Endothelial cell of umbilical vein (primary cell): Measurements from ENCODE around the gene HELZ2. TPM values are rescaled to one million over a fixed set of nuclear protein-coding genes. Genes with fewer than 3 reads are reported as not detected.

ENCODE experiments used
- BruUV-seq: library from RNA; stranded (reverse); fragments of 400-500 nt; replicated peaks from 2 replicates; lab custom pipeline; 2021; lab: Mats Ljungman, UMichigan
- CTCF ChIA-PET: fragments of 300-600, 350-600 bp; sonication (Branson Sonifier 250); formaldehyde crosslinking; loops from one replicate; lab custom pipeline; 2021; ENCODE audit warnings: antibody characterized with exemption, inconsistent platforms; lab: Charles Lee
- POLR2A ChIA-PET: fragments of 300-600, 350-600 bp; sonication (Branson Sonifier 250); formaldehyde crosslinking; loops from one replicate; lab custom pipeline; 2021; ENCODE audit warnings: antibody characterized with exemption, inconsistent platforms; lab: Charles Lee
- DNase-seq: peaks from one replicate; pipeline ENCODE4 v3.0.0-alpha.2; 2011; ENCODE audit warnings: low read depth, low spot score
- FAIRE-seq: peaks from 2 replicates; lab custom pipeline; 2011; peaks lifted over from hg19 to GRCh38; lab: Jason Lieb, UNC
- H2AFZ ChIP-seq: 2 replicates; pipeline ENCODE4 v1.6.0; 2012; ENCODE audit warnings: low read depth, low read length, control low read depth, inconsistent platforms
- H3K27ac ChIP-seq: 2 replicates; pipeline ENCODE4 v1.5.1; 2011; ENCODE audit warnings: low read depth, mild to moderate bottlenecking, control low read depth, low read length, moderate library complexity; ENCODE audit not compliant: insufficient read depth
- H3K27me3 ChIP-seq, 2 experiments: 2 replicates each; pipeline versions ENCODE4 v1.6.0 to v1.6.1; 2011; ENCODE audit warnings: low read length in 2 of 2, mixed read lengths in 1 of 2; ENCODE audit not compliant: control insufficient read depth in 2 of 2, insufficient read depth in 2 of 2
- H3K36me3 ChIP-seq, 2 experiments: 2 replicates in 1 of 2; 3 replicates in 1 of 2; pipeline ENCODE4 v1.5.1; 2011; ENCODE audit warnings: low read length in 2 of 2, mild to moderate bottlenecking in 1 of 2, moderate library complexity in 1 of 2; ENCODE audit not compliant: control insufficient read depth in 2 of 2, insufficient read depth in 2 of 2; ENCODE audit errors: extremely low read depth in 1 of 2
- H3K4me1 ChIP-seq: 3 replicates; pipeline ENCODE4 v1.5.1; 2011; ENCODE audit warnings: mild to moderate bottlenecking, low read length; ENCODE audit not compliant: control insufficient read depth, insufficient read depth; ENCODE audit errors: extremely low read depth
- H3K4me2 ChIP-seq: 2 replicates; pipeline ENCODE4 v1.6.1; 2011; ENCODE audit warnings: low read length, control low read depth, mixed read lengths; ENCODE audit not compliant: insufficient read depth
- H3K4me3 ChIP-seq, 3 experiments: fragments of 200-600 bp in 1 of 3; sonication (generic), shearing (Covaris generic) in 1 of 3; replicated peaks in 1 of 3; 2 replicates each; pipeline ENCODE4 v1.5.1; 2011 to 2016; ENCODE audit warnings: control low read depth in 3 of 3, low read length in 3 of 3, mild to moderate bottlenecking in 2 of 3, inconsistent platforms in 1 of 3, low read depth in 1 of 3, moderate library complexity in 1 of 3; ENCODE audit not compliant: insufficient read depth in 1 of 3
- H3K79me2 ChIP-seq: 2 replicates; pipeline ENCODE4 v1.6.0; 2012; ENCODE audit warnings: low read length, inconsistent platforms; ENCODE audit not compliant: control insufficient read depth, insufficient read depth
- H3K9ac ChIP-seq: replicated peaks from 2 replicates; pipeline ENCODE3; 2011; ENCODE audit warnings: low read length, control low read depth; ENCODE audit not compliant: insufficient read depth; ENCODE audit errors: extremely low read depth
- H3K9me1 ChIP-seq: replicated peaks from 3 replicates; pipeline ENCODE4 v1.6.0; 2011; ENCODE audit warnings: mild to moderate bottlenecking, low read length; ENCODE audit not compliant: control insufficient read depth, insufficient read depth; ENCODE audit errors: extremely low read depth
- H3K9me3 ChIP-seq: replicated peaks from 2 replicates; pipeline ENCODE4 v1.5.1; 2012; ENCODE audit warnings: low read length, inconsistent platforms; ENCODE audit not compliant: control insufficient read depth, insufficient read depth
- H4K20me1 ChIP-seq: replicated peaks from 2 replicates; pipeline ENCODE3; 2011; ENCODE audit warnings: mild to moderate bottlenecking, low read length; ENCODE audit not compliant: control insufficient read depth, insufficient read depth; ENCODE audit errors: extremely low read depth
- EZH2 ChIP-seq: IDR thresholded peaks from 2 replicates; pipeline ENCODE4 v1.6.1; 2012; ENCODE audit warnings: borderline replicate concordance, low read depth, mild to moderate bottlenecking, moderate library complexity, low read length, inconsistent platforms; ENCODE audit not compliant: severe bottlenecking
- FOS ChIP-seq: IDR thresholded peaks from 2 replicates; pipeline ENCODE4 v1.6.1; 2011; ENCODE audit warnings: mild to moderate bottlenecking, low read length, moderate library complexity, borderline replicate concordance; ENCODE audit not compliant: insufficient read depth
- JUN ChIP-seq: IDR thresholded peaks from 2 replicates; pipeline ENCODE4 v1.6.1; 2011; ENCODE audit warnings: borderline replicate concordance, low read depth; ENCODE audit not compliant: insufficient read length, insufficient read depth
- MYC ChIP-seq: IDR thresholded peaks from one replicate; pipeline ENCODE4 v1.6.1; 2011; ENCODE audit warnings: mild to moderate bottlenecking, low read depth, low read length
- POLR2AphosphoS5 ChIP-seq: IDR thresholded peaks from 2 replicates; pipeline ENCODE4 v1.6.1; 2012; ENCODE audit warnings: low read depth, mild to moderate bottlenecking, control low read depth, low read length, moderate library complexity; ENCODE audit not compliant: insufficient read depth
- dilution Hi-C: fragments of 300-500 bp; cut with MboI; formaldehyde crosslinking; loops from one replicate; pipeline ENCODE4 v1.15.0; 2019; ENCODE audit warnings: low sequenced_read_pairs; ENCODE audit not compliant: extremely low pct_ligation_motif_present
- intact Hi-C: fragments of 100-400 bp; cut with micrococcal nuclease; formaldehyde crosslinking; loops from one replicate; pipeline ENCODE4 v1.10.0; 2022
- polyA plus RNA-seq, 4 experiments: library from polyadenylated mRNA; depleted of rRNA in 3 of 4; stranded (reverse) in 3 of 4; unstranded in 1 of 4; fragments of >200 nt; gene quantifications; 2 replicates each; pipeline versions ENCODE4 v1.2.1 to v1.2.3, GENCODE V29; 2011 to 2012; ENCODE audit warnings: missing spikeins in 1 of 4
- total RNA-seq: library from RNA; stranded (reverse); gene quantifications from 2 replicates; pipeline ENCODE4 v1.2.3, GENCODE V29; 2021
- TF ChIP-seq, protein P1 (sequence below): IDR thresholded peaks from 2 replicates; pipeline ENCODE4 v1.6.1; 2011; ENCODE audit not compliant: insufficient read depth, insufficient read length
- TF ChIP-seq, protein P2 (sequence below), 2 donors: IDR thresholded peaks; 1 replicate in 1 of 2; 2 replicates in 1 of 2; pipeline ENCODE4 v1.5.1; 2011; ENCODE audit warnings: low read length in 2 of 2, mild to moderate bottlenecking in 2 of 2, moderate library complexity in 2 of 2, control low read depth in 1 of 2, inconsistent platforms in 1 of 2, low read depth in 1 of 2; ENCODE audit not compliant: insufficient read depth in 1 of 2; ENCODE audit errors: extremely low read depth in 1 of 2

Gene HELZ2
- total and polyA plus RNA-seq, 2 donors (not counting 3 experiments of a cell fraction or from before 2014, with no cell fraction given), result 10.6 to 33.2 TPM

DNA sequence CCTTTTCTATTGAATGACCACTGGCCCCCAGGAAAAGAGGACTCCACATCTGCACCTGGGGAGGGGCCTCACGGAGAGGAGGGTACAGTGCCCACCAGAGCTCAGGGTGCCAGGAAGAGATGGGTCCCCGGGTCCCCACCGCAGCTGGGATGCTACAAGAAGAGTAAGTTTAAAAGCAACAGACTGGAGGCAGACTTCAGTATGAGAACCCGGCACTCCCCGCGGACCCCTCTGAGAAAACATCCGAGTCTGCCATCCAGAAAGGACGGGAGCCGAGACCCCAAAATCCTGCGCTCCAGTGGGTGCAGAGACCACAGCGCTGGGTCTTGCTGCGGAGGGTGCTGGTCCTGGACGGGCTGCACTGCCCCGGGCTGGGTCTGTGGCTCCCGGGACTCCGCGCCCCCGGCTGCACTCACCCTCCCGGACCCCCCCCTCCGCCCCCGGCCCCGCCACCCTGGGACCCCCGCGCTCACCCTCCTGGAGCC, 350 bp downstream of the HELZ2 start:
- no TSS peak for BruUV-seq
- H2AFZ ChIP-seq, result peak overlapping the region; percentile 88

More for the DNA sequence above, 350 bp downstream of the HELZ2 start:
- TF ChIP-seq MYC (no peak), FOS (no peak), JUN (no peak), EZH2 (no peak), POLR2AphosphoS5 (no peak)
- TF ChIP-seq, protein P1, sequence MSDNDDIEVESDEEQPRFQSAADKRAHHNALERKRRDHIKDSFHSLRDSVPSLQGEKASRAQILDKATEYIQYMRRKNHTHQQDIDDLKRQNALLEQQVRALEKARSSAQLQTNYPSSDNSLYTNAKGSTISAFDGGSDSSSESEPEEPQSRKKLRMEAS, result no peak
- TF ChIP-seq, protein P2, sequence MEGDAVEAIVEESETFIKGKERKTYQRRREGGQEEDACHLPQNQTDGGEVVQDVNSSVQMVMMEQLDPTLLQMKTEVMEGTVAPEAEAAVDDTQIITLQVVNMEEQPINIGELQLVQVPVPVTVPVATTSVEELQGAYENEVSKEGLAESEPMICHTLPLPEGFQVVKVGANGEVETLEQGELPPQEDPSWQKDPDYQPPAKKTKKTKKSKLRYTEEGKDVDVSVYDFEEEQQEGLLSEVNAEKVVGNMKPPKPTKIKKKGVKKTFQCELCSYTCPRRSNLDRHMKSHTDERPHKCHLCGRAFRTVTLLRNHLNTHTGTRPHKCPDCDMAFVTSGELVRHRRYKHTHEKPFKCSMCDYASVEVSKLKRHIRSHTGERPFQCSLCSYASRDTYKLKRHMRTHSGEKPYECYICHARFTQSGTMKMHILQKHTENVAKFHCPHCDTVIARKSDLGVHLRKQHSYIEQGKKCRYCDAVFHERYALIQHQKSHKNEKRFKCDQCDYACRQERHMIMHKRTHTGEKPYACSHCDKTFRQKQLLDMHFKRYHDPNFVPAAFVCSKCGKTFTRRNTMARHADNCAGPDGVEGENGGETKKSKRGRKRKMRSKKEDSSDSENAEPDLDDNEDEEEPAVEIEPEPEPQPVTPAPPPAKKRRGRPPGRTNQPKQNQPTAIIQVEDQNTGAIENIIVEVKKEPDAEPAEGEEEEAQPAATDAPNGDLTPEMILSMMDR (IDR thresholded peaks at IDR 0.05; ENCODE audit: extremely low read depth in 1 of 2, insufficient read depth in 1 of 2, low read depth in 1 of 2, low read length in 2 of 2), result no peak
- intact Hi-C loops, result loop anchor here (5.0 kb wide), 1 partner anchor 54 kb away; the partner anchor contains the start of gene GMEB2
- POLR2A ChIA-PET, result interaction anchor here (0.6 to 1.4 kb wide), 7 partner anchors 10 to 400 kb away, joined by 3 to 10 read pairs (median 5); partner anchors contain the start of genes GMEB2 and UCKL1
- dilution Hi-C loops, result no loop called here
- no peaks in the 10 kb centered on the region for H4K20me1 ChIP-seq
- H3K27ac ChIP-seq, result peak overlapping the region; percentile 72
- H3K27me3 ChIP-seq, result no peaks in the 10 kb centered on the region
- H3K4me2 ChIP-seq, result peak overlapping the region; percentile 93
- DNase-seq (peak; percentile 10), FAIRE-seq (no peak)
- peaks cover 5% of the 10 kb centered on the region for H3K79me2 ChIP-seq
- H3K9ac ChIP-seq, result peak overlapping the region; percentile 90
- H3K4me3 ChIP-seq, result peak overlapping the region; percentile 55 to 95 (median 87)
- H3K9me1 ChIP-seq, result no peaks in the 10 kb centered on the region
- peaks cover 10% of the 10 kb centered on the region for H3K4me1 ChIP-seq
- H3K9me3 ChIP-seq, result no peaks in the 10 kb centered on the region
- no peaks in the 10 kb centered on the region for H3K36me3 ChIP-seq
- CTCF ChIA-PET, result interaction anchor here (0.6 to 1.6 kb wide), 5 partner anchors 10 to 405 kb away, joined by 3 to 6 read pairs (median 5); no protein-coding TSS in a partner anchor
